Activated gamma-delta T cell treated with Interleukin-2 at 50 U/mL for 16 hours (primary cell): ENCODE results near the gene SLC35E4.
"Not testable (repeated sequence)": the region's sequence is repeated elsewhere in the genome, so short reads cannot be mapped to it uniquely, and the experiment has no call there.

Source experiments
- DNase-seq: peaks from one replicate; pipeline ENCODE4 v3.0.0-alpha.2; 2020

SLC35E4 gene

GRCh38 chr22:30635273-30636225, at the start of gene SLC35E4:
Gene SLC35E4, plus strand, starts transcription at chr22:30635781. Its CDS starts 670 bp downstream, at chr22:30636451.
- DNase-seq = peak; percentile 95

GRCh38 chr22:30586414-30586813, 49.2 kb upstream of the SLC35E4 start:
- no peak for DNase-seq

- no peak for DNase-seq
Measured at GRCh38 chr22:30591191-30591587, 44.4 kb upstream of the SLC35E4 start.

- DNase-seq = peak; percentile 94
Measured at GRCh38 chr22:30591588-30592359, 43.8 kb upstream of the SLC35E4 start, which contains the start of gene PES1. Gene PES1, minus strand, starts transcription at chr22:30591910. Its CDS starts 77 bp downstream, at chr22:30591833.

- not testable (repeated sequence) for DNase-seq
Measured at GRCh38 chr22:30592360-30592713, 43.2 kb upstream of the SLC35E4 start.

- no peak for DNase-seq
Measured at GRCh38 chr22:30596199-30596598, 39.4 kb upstream of the SLC35E4 start.

- DNase-seq = no peak
Measured at GRCh38 chr22:30596886-30597285, 38.7 kb upstream of the SLC35E4 start.

GRCh38 chr22:30598986-30599385, 36.6 kb upstream of the SLC35E4 start:
- DNase-seq = no peak

- no peak for DNase-seq
Measured at GRCh38 chr22:30600921-30601320, 34.7 kb upstream of the SLC35E4 start.

- no peak for DNase-seq
Measured at GRCh38 chr22:30601464-30601863, 34.1 kb upstream of the SLC35E4 start.

GRCh38 chr22:30602049-30602448, 33.5 kb upstream of the SLC35E4 start:
- no peak for DNase-seq

GRCh38 chr22:30603801-30604200, 31.8 kb upstream of the SLC35E4 start:
- no peak for DNase-seq

GRCh38 chr22:30604723-30605122, 30.9 kb upstream of the SLC35E4 start:
- DNase-seq = no peak

GRCh38 chr22:30605449-30606110, 30.0 kb upstream of the SLC35E4 start:
- peak; percentile 39 for DNase-seq

GRCh38 chr22:30606455-30607299, 28.9 kb upstream of the SLC35E4 start, which contains the start of gene TCN2:
Gene TCN2, plus strand, starts transcription at chr22:30607174. Its CDS starts 158 bp downstream, at chr22:30607332.
- DNase-seq = peak; percentile 11

- DNase-seq = no peak
Measured at GRCh38 chr22:30607300-30607930, 28.2 kb upstream of the SLC35E4 start.

- DNase-seq = no peak
Measured at GRCh38 chr22:30607939-30608338, 27.6 kb upstream of the SLC35E4 start.

GRCh38 chr22:30609260-30610185, 26.1 kb upstream of the SLC35E4 start:
- DNase-seq = no peak

GRCh38 chr22:30610299-30610698, 25.3 kb upstream of the SLC35E4 start:
- no peak for DNase-seq

GRCh38 chr22:30611197-30611596, 24.4 kb upstream of the SLC35E4 start:
- no peak for DNase-seq
